A549 (cell line): ENCODE measurements around the gene PTPRN2.

Experiments used
- CTCF ChIP-seq: fragments of >200 bp; sonication (Bioruptor Twin); formaldehyde crosslinking; IDR thresholded peaks from 3 replicates; pipeline ENCODE4 v1.5.1; 2016
- E2F6 ChIP-seq: IDR thresholded peaks from 2 replicates; pipeline ENCODE4 v1.6.1; 2012; ENCODE audit warnings: low read depth, borderline replicate concordance
- EP300 ChIP-seq, 2 experiments: fragments of >200 bp; sonication (Bioruptor Twin); formaldehyde crosslinking; IDR thresholded peaks; 2 replicates in 1 of 2; 3 replicates in 1 of 2; pipeline ENCODE4 v1.6.1; 2016 to 2017
- MAZ ChIP-seq: fragments of 150-350 bp; IDR thresholded peaks from 2 replicates; pipeline ENCODE4 v1.6.1; 2014; ENCODE audit warnings: antibody characterized with exemption, low read depth, low read length, borderline replicate concordance
- PHF8 ChIP-seq: fragments of 200-600 bp; sonication (generic); IDR thresholded peaks from 2 replicates; pipeline ENCODE4 v1.6.1; 2016; ENCODE audit warnings: low read depth, mild to moderate bottlenecking, antibody characterized with exemption, moderate library complexity, borderline replicate concordance
- POLR2A ChIP-seq: IDR thresholded peaks from 2 replicates; pipeline ENCODE4 v1.6.1; 2012; ENCODE audit warnings: mild to moderate bottlenecking, low read length
- RFX5 ChIP-seq: fragments of 450-650 bp; IDR thresholded peaks from 2 replicates; pipeline ENCODE4 v1.7.1; 2014; ENCODE audit warnings: antibody characterized with exemption, mild to moderate bottlenecking, moderate library complexity
- RNF2 ChIP-seq: fragments of 200-600 bp; sonication (generic); IDR thresholded peaks from 2 replicates; pipeline ENCODE4 v1.6.1; 2016; ENCODE audit warnings: low read depth, mild to moderate bottlenecking, antibody characterized with exemption, moderate library complexity, borderline replicate concordance
- SMC3 ChIP-seq: fragments of >200 bp; sonication (Bioruptor Twin); formaldehyde crosslinking; IDR thresholded peaks from 3 replicates; pipeline ENCODE4 v1.6.1; 2018; ENCODE audit warnings: inconsistent platforms
- ZFP36 ChIP-seq: fragments of 450-650 bp; IDR thresholded peaks from 2 replicates; pipeline ENCODE4 v1.6.1; 2014; ENCODE audit warnings: borderline replicate concordance; ENCODE audit not compliant: partially characterized antibody

- TF ChIP-seq RNF2 (no peak), CTCF (no peak), MAZ (no peak), POLR2A (no peak), PHF8 (no peak), RFX5 (no peak), ZFP36 (no peak), E2F6 (no peak), EP300 (IDR thresholded peaks at IDR 0.05) (no peak), SMC3 (no peak)
These were observed 772.5 kb downstream of the PTPRN2 start for GRCh38 chr7:157814931-157815705.
